GM12873 (cell line): ENCODE results near the gene MROH7.

Experiments
- TF ChIP-seq, protein P1 (sequence below): IDR thresholded peaks from 2 replicates; pipeline ENCODE4 v1.5.1; 2012; ENCODE audit warnings: low read depth, mild to moderate bottlenecking, moderate library complexity, low read length, control low read depth; ENCODE audit not compliant: insufficient read depth; ENCODE audit errors: missing control alignments

The MROH7 gene

GRCh38 chr1:54710841-54711240 is 69.3 kb downstream of the MROH7 start:
- TF ChIP-seq, protein P1, sequence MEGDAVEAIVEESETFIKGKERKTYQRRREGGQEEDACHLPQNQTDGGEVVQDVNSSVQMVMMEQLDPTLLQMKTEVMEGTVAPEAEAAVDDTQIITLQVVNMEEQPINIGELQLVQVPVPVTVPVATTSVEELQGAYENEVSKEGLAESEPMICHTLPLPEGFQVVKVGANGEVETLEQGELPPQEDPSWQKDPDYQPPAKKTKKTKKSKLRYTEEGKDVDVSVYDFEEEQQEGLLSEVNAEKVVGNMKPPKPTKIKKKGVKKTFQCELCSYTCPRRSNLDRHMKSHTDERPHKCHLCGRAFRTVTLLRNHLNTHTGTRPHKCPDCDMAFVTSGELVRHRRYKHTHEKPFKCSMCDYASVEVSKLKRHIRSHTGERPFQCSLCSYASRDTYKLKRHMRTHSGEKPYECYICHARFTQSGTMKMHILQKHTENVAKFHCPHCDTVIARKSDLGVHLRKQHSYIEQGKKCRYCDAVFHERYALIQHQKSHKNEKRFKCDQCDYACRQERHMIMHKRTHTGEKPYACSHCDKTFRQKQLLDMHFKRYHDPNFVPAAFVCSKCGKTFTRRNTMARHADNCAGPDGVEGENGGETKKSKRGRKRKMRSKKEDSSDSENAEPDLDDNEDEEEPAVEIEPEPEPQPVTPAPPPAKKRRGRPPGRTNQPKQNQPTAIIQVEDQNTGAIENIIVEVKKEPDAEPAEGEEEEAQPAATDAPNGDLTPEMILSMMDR: no peak

- TF ChIP-seq, protein P1: no peak
These were observed 70.0 kb downstream of the MROH7 start for GRCh38 chr1:54711536-54711935.

DNA sequence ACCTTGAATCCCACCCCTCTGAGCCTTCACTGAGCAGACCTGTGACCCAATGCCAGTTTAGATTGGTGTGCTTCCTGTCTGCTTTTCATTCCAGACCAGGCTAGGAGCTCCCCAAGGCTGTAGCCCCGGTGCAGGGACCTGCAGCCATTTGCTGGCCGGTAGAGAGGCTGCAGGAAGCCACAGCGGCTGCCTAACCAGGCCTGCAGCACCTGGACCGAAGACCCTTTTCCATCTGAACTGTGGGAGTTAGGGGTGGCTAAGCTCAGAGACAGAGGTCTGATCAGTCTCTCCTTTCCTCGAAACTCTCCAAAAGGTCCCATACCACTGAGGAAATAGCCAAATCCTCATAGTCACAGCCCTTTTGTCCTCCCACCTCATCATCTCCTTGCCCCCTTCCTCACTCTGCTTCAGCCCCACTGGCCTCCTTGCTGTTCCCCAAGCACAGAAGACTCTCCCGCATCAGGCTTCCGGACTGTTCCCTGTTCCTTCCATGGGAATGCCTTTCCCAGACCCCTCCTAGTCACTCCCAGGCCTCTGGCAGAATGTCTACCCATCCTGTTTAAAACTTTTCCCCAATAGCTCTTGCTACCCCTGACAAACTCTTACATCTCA is 73.4 kb downstream of the MROH7 start:
- TF ChIP-seq, protein P1: no peak

DNA sequence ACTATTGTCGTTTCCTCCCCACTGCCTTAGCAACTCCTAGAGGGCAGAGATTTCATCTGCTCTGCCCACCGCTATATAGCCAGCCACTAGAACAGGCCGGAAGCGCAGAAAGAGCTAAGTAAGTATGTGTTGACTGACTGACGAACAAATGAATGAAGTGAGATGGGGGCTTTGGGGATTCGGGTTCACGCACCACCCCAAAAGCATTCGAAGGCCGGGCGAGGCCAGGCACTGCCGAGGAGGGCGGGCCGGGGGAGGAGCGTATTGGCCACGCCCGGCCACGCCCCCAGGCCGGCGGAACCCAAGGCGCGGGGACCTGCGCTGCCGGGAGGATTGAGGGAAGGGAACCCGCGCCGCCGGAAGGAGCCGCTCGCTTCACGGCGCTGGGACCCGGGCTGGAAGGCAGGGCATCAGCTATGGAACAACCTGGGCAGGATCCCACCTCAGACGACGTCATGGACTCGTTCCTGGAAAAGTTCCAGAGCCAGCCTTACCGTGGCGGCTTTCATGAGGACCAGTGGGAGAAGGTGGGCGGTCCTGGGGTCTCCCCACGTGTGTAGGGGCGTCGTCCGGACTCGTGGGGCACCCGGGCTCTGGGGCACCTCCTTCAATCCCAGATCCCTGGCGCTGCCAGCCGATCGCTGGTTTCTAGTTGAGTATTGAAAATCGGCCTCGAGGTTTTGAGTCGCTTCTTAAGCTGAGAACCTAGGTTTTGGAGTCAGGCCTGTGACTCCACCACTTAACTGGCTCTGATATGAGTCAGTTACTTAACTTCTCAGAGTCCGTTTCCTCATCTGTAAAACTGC is 74.1 kb downstream of the MROH7 start, which contains the start of gene TTC4:
TTC4 (plus strand) TSS at position 369 of the 806 bp plus-strand sequence; CDS start at position 417, 48 bp downstream.
- TF ChIP-seq, protein P1: no peak

GRCh38 chr1:54716299-54717047 is 74.9 kb downstream of the MROH7 start:
- TF ChIP-seq, protein P1: no peak

GRCh38 chr1:54721719-54722118 is 80.1 kb downstream of the MROH7 start:
- TF ChIP-seq, protein P1: no peak

DNA sequence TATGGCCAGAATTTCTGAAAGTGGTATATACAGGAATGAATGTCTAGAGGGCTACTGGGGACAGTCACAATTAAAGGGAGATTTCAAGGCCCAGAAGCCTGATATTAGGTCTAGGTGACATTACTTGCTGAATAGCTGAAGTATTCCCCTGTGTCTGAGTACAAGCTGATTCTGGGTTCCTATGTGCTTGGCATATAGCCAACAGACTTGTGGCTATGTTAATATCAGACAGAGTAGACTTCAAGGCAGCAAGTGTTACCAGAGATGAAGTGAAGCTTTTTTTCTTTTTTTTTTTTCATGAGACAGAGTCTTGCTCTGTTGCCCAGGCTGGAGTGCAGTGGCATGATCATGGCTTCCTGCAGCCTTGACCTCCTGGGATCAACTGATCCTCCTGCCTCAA is 82.4 kb downstream of the MROH7 start:
- TF ChIP-seq, protein P1: no peak
